T47D (cell line): Measurements from ENCODE around the gene FIGNL1.
"Not testable (repeated sequence)": the region's sequence is repeated elsewhere in the genome, so short reads cannot be mapped to it uniquely, and the experiment has no call there.

Source experiments
- DNase-seq, 2 experiments: peaks; one replicate each; pipeline versions ENCODE4 v3.0.0 to v3.0.0-alpha.2; 2011 to 2012; ENCODE audit warnings: low read depth in 1 of 2, low spot score in 1 of 2
- JUND ChIP-seq: IDR thresholded peaks from 2 replicates; pipeline ENCODE4 v1.6.1; 2012; ENCODE audit warnings: low read depth
- in situ Hi-C: cut with HindIII; loops from 2 replicates; pipeline ENCODE4 v1.10.0; 2016; ENCODE audit warnings: low sequenced_read_pairs, low pct_unique_long_range_greater_than_20kb

FIGNL1 gene

DNA sequence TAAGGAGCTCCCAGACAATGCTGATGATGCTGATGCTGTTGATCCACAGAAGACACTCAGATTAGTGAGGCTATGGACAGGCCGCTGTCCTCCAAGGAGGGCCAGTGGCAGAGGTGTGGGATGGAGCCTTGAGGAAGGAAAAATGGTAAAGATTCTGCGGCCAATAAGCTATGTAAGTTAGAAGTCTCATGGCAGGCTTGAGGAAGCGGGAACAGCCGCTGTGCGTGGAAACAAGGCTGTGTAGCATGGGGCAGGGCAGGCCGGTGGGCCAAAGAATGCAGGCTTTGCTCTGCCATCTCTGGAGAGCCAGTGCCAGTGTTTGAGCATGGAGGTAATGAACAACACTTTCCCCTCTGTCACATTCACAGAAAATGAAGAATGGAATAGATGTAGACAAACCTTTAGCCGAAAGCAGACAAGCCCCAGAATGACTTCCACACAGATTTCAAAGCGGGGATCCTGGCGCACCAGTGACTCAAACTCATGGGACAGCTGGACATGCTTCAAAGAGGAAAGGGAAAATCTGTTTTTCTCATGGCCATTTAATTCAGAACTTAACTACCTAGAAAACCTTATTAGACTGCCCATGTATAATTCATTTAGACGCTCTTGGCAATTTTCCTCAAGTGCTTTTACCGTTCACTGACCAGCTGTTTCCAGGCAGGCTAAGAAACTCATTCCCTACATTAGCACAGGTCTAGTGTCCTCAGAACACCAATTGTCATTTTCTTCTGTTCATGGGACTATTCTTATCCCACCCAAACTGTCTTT lies 16.9 kb upstream of the FIGNL1 start:
- DNase-seq, result no peak
- in situ Hi-C loops, result no loop called here
- TF ChIP-seq JUND, result no peak

DNA sequence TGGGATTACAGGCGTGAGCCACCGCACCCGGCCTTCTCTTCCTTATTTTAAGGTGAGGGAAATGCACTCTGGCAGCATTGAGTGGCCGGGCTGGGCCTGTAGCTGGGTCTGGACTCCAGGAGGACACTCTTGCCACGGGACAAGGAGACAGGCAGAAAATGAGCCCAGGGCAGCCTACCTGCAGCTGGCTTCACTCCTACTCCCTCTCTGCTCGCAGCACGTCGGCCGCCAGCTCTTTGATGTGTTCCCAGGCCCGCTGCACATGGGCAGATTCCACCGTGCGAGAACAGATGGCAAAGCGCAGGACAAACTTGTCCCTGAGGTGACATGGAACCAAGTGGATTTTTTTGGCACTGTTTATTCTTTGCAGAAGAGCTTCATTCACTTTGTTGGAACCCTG lies 12.9 kb upstream of the FIGNL1 start:
- in situ Hi-C loops, result no loop called here
- TF ChIP-seq JUND, result no peak
- no peak for DNase-seq

GRCh38 chr7:50462361-50462760 lies 12.2 kb upstream of the FIGNL1 start:
- DNase-seq, result no peak
- no peak for TF ChIP-seq JUND
- in situ Hi-C loops, result no loop called here

DNA sequence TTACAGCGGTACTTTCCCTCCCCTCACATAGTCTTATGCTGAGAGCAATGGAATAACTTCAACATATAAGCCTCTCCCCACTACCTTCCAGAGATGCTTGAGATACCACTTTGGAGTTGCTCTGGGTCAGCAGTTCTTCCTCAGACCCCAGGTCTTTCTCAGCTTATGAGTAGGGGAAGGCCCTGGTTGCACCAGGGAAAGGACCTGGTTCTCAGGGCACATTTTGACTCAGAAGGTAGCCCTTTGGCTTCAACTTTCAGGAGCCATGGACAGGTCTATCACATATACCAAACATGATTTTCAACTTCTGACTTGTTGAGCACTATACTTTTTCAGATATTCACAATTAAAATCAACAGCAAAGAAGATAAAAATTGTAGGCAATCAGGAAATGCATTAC lies 11.5 kb upstream of the FIGNL1 start:
- DNase-seq, result no peak
- no peak for TF ChIP-seq JUND
- in situ Hi-C loops, result no loop called here

GRCh38 chr7:50459183-50459582 lies 9.0 kb upstream of the FIGNL1 start:
- in situ Hi-C loops, DNase-seq: not testable (repeated sequence)

DNA sequence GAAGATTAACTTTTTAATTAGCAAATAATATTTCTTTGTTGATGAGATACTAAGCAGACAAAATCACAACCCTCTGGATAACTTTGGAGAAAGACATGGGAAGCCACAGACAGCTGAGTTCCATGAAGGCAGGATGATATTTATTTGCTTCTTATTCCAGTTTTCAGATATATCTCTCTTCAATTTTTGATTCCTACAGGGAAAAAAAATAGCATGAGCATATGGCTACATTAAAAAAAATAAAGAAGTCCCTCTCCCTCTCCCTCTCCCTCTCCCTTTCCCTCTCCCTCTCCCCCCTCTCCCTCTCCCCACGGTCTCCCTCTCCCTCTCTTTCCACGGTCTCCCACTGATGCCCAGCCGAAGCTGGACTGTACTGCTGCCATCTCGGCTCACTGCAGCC lies 8.5 kb upstream of the FIGNL1 start:
- in situ Hi-C loops, DNase-seq: not testable (repeated sequence)

DNA sequence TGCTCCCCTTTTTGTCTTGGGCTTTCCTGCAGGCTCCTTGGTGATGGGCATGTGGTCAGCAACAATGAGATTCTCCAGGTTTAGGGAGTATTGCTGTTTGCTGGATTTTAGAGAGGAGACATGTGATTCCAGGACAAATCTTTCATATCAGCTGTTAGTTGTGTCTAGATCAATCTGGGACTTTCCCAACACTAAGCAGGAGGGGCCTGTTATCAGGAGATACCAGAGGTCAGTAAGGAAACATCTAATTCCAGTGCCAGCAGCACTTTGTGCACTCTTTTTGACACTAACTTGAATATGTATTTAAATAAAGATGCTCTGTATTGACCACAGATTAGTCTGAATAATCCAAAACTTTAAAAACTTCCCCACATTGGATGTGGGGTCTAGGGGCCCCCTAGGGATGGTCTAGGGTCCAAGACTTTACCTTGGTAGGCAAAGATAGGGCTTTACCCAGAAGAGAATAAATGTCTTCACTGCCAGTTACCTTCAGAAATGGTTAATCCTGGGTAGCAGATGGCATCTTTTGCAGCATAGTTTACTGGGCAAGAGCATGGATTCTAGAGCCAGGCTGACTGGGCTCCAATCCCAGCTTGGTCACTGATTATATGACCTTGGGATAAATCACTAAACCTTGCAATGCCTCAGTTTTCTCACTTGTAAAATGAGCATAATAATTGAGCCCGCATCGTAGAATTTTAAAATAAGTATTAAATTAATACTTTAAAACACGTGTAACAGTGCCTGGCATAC lies 6.4 kb upstream of the FIGNL1 start:
- in situ Hi-C loops, result no loop called here
- DNase-seq, result no peak
- no peak for TF ChIP-seq JUND

DNA sequence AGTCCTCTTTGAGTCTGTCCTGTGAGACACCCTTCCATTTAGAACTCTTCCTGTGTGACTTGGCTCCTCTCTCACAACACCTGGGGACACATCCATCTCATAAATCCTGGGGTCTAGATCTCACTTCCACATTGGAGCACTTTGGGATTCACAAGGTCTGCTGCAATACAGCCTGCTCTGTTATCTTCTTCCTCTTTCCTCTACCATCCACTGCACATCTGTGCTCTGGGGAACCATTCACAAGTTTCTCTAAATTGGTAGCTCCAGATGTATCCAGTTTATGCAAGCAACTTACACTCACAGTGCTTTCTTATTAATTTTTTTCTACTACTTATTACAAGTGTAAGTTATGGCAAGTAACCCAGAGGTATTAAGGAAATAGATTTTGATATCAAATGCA lies 5.5 kb upstream of the FIGNL1 start:
- in situ Hi-C loops, result no loop called here
- no peak for TF ChIP-seq JUND
- no peak for DNase-seq

- in situ Hi-C loops, result no loop called here
- TF ChIP-seq JUND, result no peak
- DNase-seq, result no peak
These were observed 4.8 kb upstream of the FIGNL1 start for GRCh38 chr7:50454968-50455367.

GRCh38 chr7:50450590-50451032 lies 461 bp upstream of the FIGNL1 start:
- in situ Hi-C loops, result no loop called here
- DNase-seq, result peak in 1 of 2 experiments; percentile 34
- TF ChIP-seq JUND, result no peak

- no peak for DNase-seq
- in situ Hi-C loops, result no loop called here
- TF ChIP-seq JUND, result no peak
These were observed 659 bp downstream of the FIGNL1 start for GRCh38 chr7:50449501-50449880.

- DNase-seq, result no peak
- no peak for TF ChIP-seq JUND
- in situ Hi-C loops, result no loop called here
These were observed 1.3 kb downstream of the FIGNL1 start for GRCh38 chr7:50448823-50449222.

DNA sequence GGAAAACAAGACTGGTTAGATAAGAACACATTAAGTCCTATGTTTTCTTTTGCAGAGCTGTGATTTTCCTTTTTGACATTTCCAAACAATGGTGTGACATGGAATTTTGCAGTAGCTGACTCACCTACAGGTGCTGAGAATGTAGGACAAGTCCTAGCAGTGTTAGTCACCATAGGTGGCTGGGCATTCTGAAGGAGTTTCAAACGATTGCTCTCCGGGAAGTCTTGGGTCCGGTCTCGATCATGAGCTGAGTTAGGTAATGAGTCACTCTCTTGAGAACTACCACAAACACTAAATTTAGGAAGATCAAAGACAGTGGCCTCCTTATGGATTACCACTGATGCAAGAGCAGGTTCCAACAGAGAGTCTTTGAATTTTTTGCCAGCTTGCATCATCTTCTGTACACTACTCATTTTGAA lies 3.6 kb downstream of the FIGNL1 start:
- in situ Hi-C loops, result no loop called here
- no peak for DNase-seq
- TF ChIP-seq JUND, result no peak
